ENCODE results near the gene KRT37. TPM values are rescaled to one million over a fixed set of nuclear protein-coding genes. Genes with fewer than 3 reads are reported as not detected.
"Not testable (repeated sequence)": the region's sequence is repeated elsewhere in the genome, so short reads cannot be mapped to it uniquely, and the experiment has no call there.

The KRT37 gene
- total RNA-seq, 5 donors from 2014 or later (not counting 1 experiment from before 2014, with no cell fraction given) = not detected

- H3K4me1 ChIP-seq (ENCODE audit: control insufficient read depth in 1 of 2, extremely low read depth in 1 of 2, insufficient read depth in 2 of 2, low read length in 2 of 2) = peaks cover 2 to 6% of the 10 kb centered on the region in 2 experiments
- ChIA-PET CTCF (no interaction called here), POLR2A (no interaction called here)
- no peaks in the 10 kb centered on the region for H3K9me3 ChIP-seq
- Mint-ChIP-seq H3K36me3 (peaks cover 4% of the 10 kb centered on the region), H3K27ac (no peak overlapping the region), H3K4me1 (peaks cover 16 to 27% (median 17%) of the 10 kb centered on the region in 3 donors), H3K27me3 (peaks cover 0 to 5% of the 10 kb centered on the region in 2 donors), H3K4me3 (no peak overlapping the region), H3K9me3 (peaks cover 4 to 13% (median 7%) of the 10 kb centered on the region in 3 donors)
- no peaks in the 10 kb centered on the region for H3K36me3 ChIP-seq (ENCODE audit: control insufficient read depth in 2 of 2, extremely low read depth in 1 of 2, insufficient read depth in 1 of 2, low read length in 1 of 2)
- DNase-seq (no peak), ATAC-seq (replicated peaks in 1 of 4) (no peak)
- WGBS (ENCODE audit: insufficient coverage) = no CpG with 5 or more reads among the region's 1 CpG
- H3K27ac ChIP-seq (ENCODE audit: low read length) = no peak overlapping the region
- no peak overlapping the region for H3K4me3 ChIP-seq (ENCODE audit: control insufficient read depth in 1 of 2, extremely low read depth in 1 of 2, low read length in 1 of 2)
- no peaks in the 10 kb centered on the region for H3K27me3 ChIP-seq (replicated peaks in 1 of 2; ENCODE audit: control insufficient read depth in 2 of 2, extremely low read depth in 1 of 2, insufficient read depth in 2 of 2, low read length in 1 of 2)
Observed at GRCh38 chr17:41382394-41382793, 42.0 kb downstream of the KRT37 start.

GRCh38 chr17:41381943-41382342 is 42.4 kb downstream of the KRT37 start, which contains the start of gene KRT34:
Gene KRT34 (minus strand): TSS chr17:41382306. CDS start chr17:41382246, 60 bp downstream.
- H3K36me3 ChIP-seq (ENCODE audit: control insufficient read depth in 2 of 2, extremely low read depth in 1 of 2, insufficient read depth in 1 of 2, low read length in 1 of 2); H3K27me3 ChIP-seq (replicated peaks in 1 of 2; ENCODE audit: control insufficient read depth in 2 of 2, extremely low read depth in 1 of 2, insufficient read depth in 2 of 2, low read length in 1 of 2); H3K4me1 ChIP-seq (ENCODE audit: control insufficient read depth in 1 of 2, extremely low read depth in 1 of 2, insufficient read depth in 2 of 2, low read length in 2 of 2); H3K9me3 ChIP-seq; ATAC-seq (replicated peaks in 1 of 4); H3K27ac Mint-ChIP-seq; H3K4me3 Mint-ChIP-seq; H3K36me3 Mint-ChIP-seq; POLR2A ChIA-PET; H3K27me3 Mint-ChIP-seq; H3K27ac ChIP-seq (ENCODE audit: low read length); DNase-seq; H3K4me3 ChIP-seq (ENCODE audit: control insufficient read depth in 1 of 2, extremely low read depth in 1 of 2, low read length in 1 of 2); CTCF ChIA-PET: not testable (repeated sequence)
- peaks cover 4 to 11% (median 5%) of the 10 kb centered on the region in 3 donors for H3K9me3 Mint-ChIP-seq
- WGBS (ENCODE audit: insufficient coverage) = 82% methylated on average over 4 of the region's 13 CpGs
- H3K4me1 Mint-ChIP-seq = peaks cover 16 to 32% (median 20%) of the 10 kb centered on the region in 3 donors

- H3K27ac Mint-ChIP-seq = not testable (repeated sequence)
Observed at GRCh38 chr17:41380091-41380490, 44.3 kb downstream of the KRT37 start.

GRCh38 chr17:41377546-41377945 is 46.8 kb downstream of the KRT37 start:
- H3K27ac Mint-ChIP-seq = no peak overlapping the region

More at GRCh38 chr17:41380091-41380490, 44.3 kb downstream of the KRT37 start:
- H3K36me3 ChIP-seq (ENCODE audit: control insufficient read depth in 2 of 2, extremely low read depth in 1 of 2, insufficient read depth in 1 of 2, low read length in 1 of 2); H3K27ac ChIP-seq (ENCODE audit: low read length); CTCF ChIA-PET; H3K36me3 Mint-ChIP-seq; H3K4me3 ChIP-seq (ENCODE audit: control insufficient read depth in 1 of 2, extremely low read depth in 1 of 2, low read length in 1 of 2); H3K4me3 Mint-ChIP-seq; DNase-seq; ATAC-seq (replicated peaks in 1 of 4); H3K27me3 ChIP-seq (replicated peaks in 1 of 2; ENCODE audit: control insufficient read depth in 2 of 2, extremely low read depth in 1 of 2, insufficient read depth in 2 of 2, low read length in 1 of 2); H3K4me1 ChIP-seq (ENCODE audit: control insufficient read depth in 1 of 2, extremely low read depth in 1 of 2, insufficient read depth in 2 of 2, low read length in 2 of 2); H3K9me3 Mint-ChIP-seq; H3K27me3 Mint-ChIP-seq; H3K9me3 ChIP-seq; POLR2A ChIA-PET: not testable (repeated sequence)
- peaks cover 16 to 36% (median 22%) of the 10 kb centered on the region in 3 donors for H3K4me1 Mint-ChIP-seq
- 95% methylated on average over 6 of the region's 7 CpGs for WGBS (ENCODE audit: insufficient coverage)

More at GRCh38 chr17:41377546-41377945, 46.8 kb downstream of the KRT37 start:
- ChIA-PET POLR2A (interaction anchor here in 1 of 2 donors (0.6 kb wide), 1 partner anchor 685 kb away, joined by 3 read pairs; no protein-coding TSS in a partner anchor), CTCF (no interaction called here)
- no peak for DNase-seq
- Histone ChIP-seq H3K4me1 (ENCODE audit: control insufficient read depth in 1 of 2, extremely low read depth in 1 of 2, insufficient read depth in 2 of 2, low read length in 2 of 2) (peaks cover 2 to 6% of the 10 kb centered on the region in 2 experiments), H3K4me3 (ENCODE audit: control insufficient read depth in 1 of 2, extremely low read depth in 1 of 2, low read length in 1 of 2) (no peak overlapping the region), H3K9me3 (no peaks in the 10 kb centered on the region), H3K36me3 (ENCODE audit: control insufficient read depth in 2 of 2, extremely low read depth in 1 of 2, insufficient read depth in 1 of 2, low read length in 1 of 2) (no peaks in the 10 kb centered on the region), H3K27ac (ENCODE audit: low read length) (no peak overlapping the region), H3K27me3 (replicated peaks in 1 of 2; ENCODE audit: control insufficient read depth in 2 of 2, extremely low read depth in 1 of 2, insufficient read depth in 2 of 2, low read length in 1 of 2) (no peaks in the 10 kb centered on the region)
- 40% methylated on average over 1 of the region's 2 CpGs for WGBS (ENCODE audit: insufficient coverage)
- Mint-ChIP-seq H3K36me3 (no peaks in the 10 kb centered on the region), H3K27me3 (peaks cover 0 to 9% of the 10 kb centered on the region in 2 donors), H3K4me3 (no peak overlapping the region), H3K9me3 (peaks cover 3 to 11% (median 9%) of the 10 kb centered on the region in 3 donors), H3K4me1 (peaks cover 16 to 36% (median 22%) of the 10 kb centered on the region in 3 donors)
- ATAC-seq (replicated peaks in 1 of 4) = no peak

Other genes starting within 250 kb of the KRT37 start
- gene KRTAP4-2, start 246.4 kb downstream of the KRT37 start, total RNA-seq = not detected
- not detected for gene KRTAP4-1, start 239.7 kb downstream of the KRT37 start, total RNA-seq
- gene KRTAP9-1, start 234.7 kb downstream of the KRT37 start, total RNA-seq = not detected
- not detected for gene KRTAP9-2, start 197.9 kb downstream of the KRT37 start, total RNA-seq
- gene KRTAP9-3, start 192.1 kb downstream of the KRT37 start, total RNA-seq = not detected
- gene KRTAP9-8, start 186.6 kb downstream of the KRT37 start, total RNA-seq = not detected
- not detected for gene KRTAP9-4, start 174.9 kb downstream of the KRT37 start, total RNA-seq
- not detected for gene KRTAP9-9, start 169.2 kb downstream of the KRT37 start, total RNA-seq
- gene KRTAP9-6, start 159.2 kb downstream of the KRT37 start, total RNA-seq = not detected
- not detected for gene KRTAP9-7, start 148.9 kb downstream of the KRT37 start, total RNA-seq
- gene KRTAP29-1, start 121.7 kb downstream of the KRT37 start, total RNA-seq = under 1 TPM in 2 of 5 donors, not detected in 3; 0.43 to 0.84 TPM
- 1 to 10 TPM in 1 of 5 donors, under 1 TPM in 3, not detected in 1; 0.16 to 1.1 (median 0.45) TPM for gene KRTAP16-1, start 115.3 kb downstream of the KRT37 start, total RNA-seq
- not detected for gene KRTAP17-1, start 108.9 kb downstream of the KRT37 start, total RNA-seq
- gene KRT33A, start 73.8 kb downstream of the KRT37 start, total RNA-seq = not detected
- gene KRT33B, start 54.8 kb downstream of the KRT37 start, total RNA-seq = not detected
- not detected for gene KRT34, start 42.3 kb downstream of the KRT37 start, total RNA-seq
- not detected for gene KRT31, start 27.0 kb downstream of the KRT37 start, total RNA-seq
- gene KRT38, start 16.4 kb upstream of the KRT37 start, total RNA-seq = not detected
- not detected for gene KRT32, start 42.8 kb upstream of the KRT37 start, total RNA-seq
- not detected for gene KRT35, start 56.6 kb upstream of the KRT37 start, total RNA-seq
- gene KRT36, start 65.3 kb upstream of the KRT37 start, total RNA-seq = not detected
- not detected for gene KRT13, start 81.0 kb upstream of the KRT37 start, total RNA-seq
- under 1 TPM in 2 of 5 donors, not detected in 3; 0.18 to 0.63 TPM for gene KRT15, start 94.3 kb upstream of the KRT37 start, total RNA-seq
- 1 to 10 TPM in 3 of 5 donors, not detected in 2; 3.8 to 4.8 (median 4.1) TPM for gene KRT19, start 103.7 kb upstream of the KRT37 start, total RNA-seq
- gene KRT9, start 147.5 kb upstream of the KRT37 start, total RNA-seq = not detected
- not detected for gene KRT14, start 162.3 kb upstream of the KRT37 start, total RNA-seq
- gene KRT16, start 188.2 kb upstream of the KRT37 start, total RNA-seq = not detected
- not detected for gene KRT17, start 200.0 kb upstream of the KRT37 start, total RNA-seq